ENCODE measurements around the gene MFSD1.

MFSD1 gene

GRCh38 chr3:158777161-158777873, 24.5 kb upstream of the MFSD1 start:
- no peak for TF ChIP-seq CTCF (IDR thresholded peaks at IDR 0.05)
- no peak overlapping the region for H3K4me3 ChIP-seq
- no peaks in the 10 kb centered on the region for H3K27me3 ChIP-seq
- no peak for DNase-seq
- peaks cover 0 to 6% (median 0%) of the 10 kb centered on the region in 4 donors for H3K4me1 ChIP-seq
- no peaks in the 10 kb centered on the region for H3K9me3 ChIP-seq
- no peaks in the 10 kb centered on the region for H3K36me3 ChIP-seq
- intact Hi-C loops (cut with DNase I; ENCODE audit: low total_unique reads), result no loop called here
- no peak overlapping the region for H3K27ac ChIP-seq

- Histone ChIP-seq H3K4me3 (no peak overlapping the region), H3K27me3 (no peaks in the 10 kb centered on the region), H3K27ac (no peak overlapping the region), H3K36me3 (no peaks in the 10 kb centered on the region), H3K4me1 (no peaks in the 10 kb centered on the region), H3K9me3 (no peaks in the 10 kb centered on the region)
- DNase-seq, result no peak
- intact Hi-C loops (cut with DNase I; ENCODE audit: low total_unique reads), result no loop called here
- no peak for TF ChIP-seq CTCF (IDR thresholded peaks at IDR 0.05)
These were observed 21.1 kb upstream of the MFSD1 start for GRCh38 chr3:158780766-158781165.

- Histone ChIP-seq H3K27ac (no peak overlapping the region), H3K9me3 (no peaks in the 10 kb centered on the region), H3K4me3 (no peak overlapping the region), H3K4me1 (no peaks in the 10 kb centered on the region), H3K27me3 (no peaks in the 10 kb centered on the region), H3K36me3 (no peaks in the 10 kb centered on the region)
- no peak for TF ChIP-seq CTCF (IDR thresholded peaks at IDR 0.05)
- intact Hi-C loops (cut with DNase I; ENCODE audit: low total_unique reads), result no loop called here
- no peak for DNase-seq
These were observed 20.7 kb upstream of the MFSD1 start for GRCh38 chr3:158781191-158781590.

- Histone ChIP-seq H3K27ac (no peak overlapping the region), H3K9me3 (no peaks in the 10 kb centered on the region), H3K4me3 (no peak overlapping the region), H3K36me3 (no peaks in the 10 kb centered on the region), H3K4me1 (no peaks in the 10 kb centered on the region), H3K27me3 (no peaks in the 10 kb centered on the region)
- intact Hi-C loops (cut with DNase I; ENCODE audit: low total_unique reads), result no loop called here
- no peak for TF ChIP-seq CTCF (IDR thresholded peaks at IDR 0.05)
- no peak for DNase-seq
These were observed 20.0 kb upstream of the MFSD1 start for GRCh38 chr3:158781849-158782248.

- DNase-seq, result no peak
- Histone ChIP-seq H3K36me3 (no peaks in the 10 kb centered on the region), H3K27me3 (no peaks in the 10 kb centered on the region), H3K27ac (no peak overlapping the region), H3K4me3 (no peak overlapping the region), H3K9me3 (no peaks in the 10 kb centered on the region), H3K4me1 (no peaks in the 10 kb centered on the region)
- no peak for TF ChIP-seq CTCF (IDR thresholded peaks at IDR 0.05)
- intact Hi-C loops (cut with DNase I; ENCODE audit: low total_unique reads), result no loop called here
These were observed 19.4 kb upstream of the MFSD1 start for GRCh38 chr3:158782283-158782989.

All from tibial artery (tissue), 4 donors.